NCI-H128 (cell line): ENCODE data around the gene COX11.

ENCODE experiments used
- DNase-seq: peaks from one replicate; lab custom pipeline; 2025; ENCODE audit not compliant: unreplicated experiment; lab: John Stamatoyannopoulos, UW

Gene COX11

GRCh38 chr17:54967621-54968261 lies 713 bp downstream of the COX11 start:
- DNase-seq: no peak

- DNase-seq: no peak
Observed at GRCh38 chr17:54956791-54957190, 11.7 kb downstream of the COX11 start.

GRCh38 chr17:54951286-54951685 lies 17.2 kb downstream of the COX11 start:
- no peak for DNase-seq

DNA sequence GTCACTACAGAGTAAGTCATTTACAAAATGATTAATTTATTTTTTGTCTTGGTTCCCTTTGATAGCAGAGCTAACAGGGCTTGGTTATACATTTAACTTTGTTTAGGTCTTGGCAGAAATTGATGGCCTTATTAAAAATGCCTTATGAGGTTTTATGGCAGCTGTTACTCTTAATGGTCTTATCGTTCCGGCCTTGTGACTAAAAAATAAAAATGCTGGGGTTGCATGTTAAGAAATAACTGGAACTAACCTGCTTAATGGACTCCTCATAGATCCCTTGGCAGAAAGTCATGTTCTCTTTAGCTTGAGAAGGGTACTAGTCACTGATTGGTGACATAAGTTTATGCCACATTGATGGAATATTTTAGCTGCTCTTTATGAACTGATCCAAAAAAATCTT lies 18.3 kb downstream of the COX11 start:
- no peak for DNase-seq

- no peak for DNase-seq
Observed at GRCh38 chr17:54948380-54948779, 20.1 kb downstream of the COX11 start.

GRCh38 chr17:54947396-54947795 lies 21.1 kb downstream of the COX11 start:
- DNase-seq: no peak

DNA sequence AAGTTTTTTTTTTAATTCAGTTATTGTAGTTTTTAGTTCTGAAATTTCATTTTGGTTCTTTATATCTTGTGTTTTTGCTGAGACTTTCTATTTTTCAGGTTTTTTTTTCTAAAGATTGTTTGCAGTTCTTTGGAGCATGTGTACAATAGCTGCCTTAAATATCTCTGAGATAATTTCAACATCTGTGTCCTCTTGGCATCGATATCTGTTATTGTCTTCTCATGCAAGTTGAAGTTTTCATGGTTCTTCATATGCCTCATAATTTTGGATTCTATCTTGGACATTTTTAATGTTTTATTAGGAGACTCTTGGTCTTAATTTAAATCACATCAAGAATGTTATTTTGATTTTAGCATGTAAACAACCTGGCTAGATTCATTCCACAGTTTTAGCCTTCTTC lies 22.8 kb downstream of the COX11 start:
- no peak for DNase-seq

GRCh38 chr17:54945231-54945630 lies 23.2 kb downstream of the COX11 start:
- DNase-seq: no peak

- DNase-seq: no peak
Observed at GRCh38 chr17:54944796-54945195, 23.7 kb downstream of the COX11 start.

GRCh38 chr17:54941285-54941684 lies 27.2 kb downstream of the COX11 start:
- no peak for DNase-seq

- DNase-seq: no peak
Observed at GRCh38 chr17:54937426-54937825, 31.0 kb downstream of the COX11 start.

- no peak for DNase-seq
Observed at GRCh38 chr17:54937018-54937417, 31.4 kb downstream of the COX11 start.

DNA sequence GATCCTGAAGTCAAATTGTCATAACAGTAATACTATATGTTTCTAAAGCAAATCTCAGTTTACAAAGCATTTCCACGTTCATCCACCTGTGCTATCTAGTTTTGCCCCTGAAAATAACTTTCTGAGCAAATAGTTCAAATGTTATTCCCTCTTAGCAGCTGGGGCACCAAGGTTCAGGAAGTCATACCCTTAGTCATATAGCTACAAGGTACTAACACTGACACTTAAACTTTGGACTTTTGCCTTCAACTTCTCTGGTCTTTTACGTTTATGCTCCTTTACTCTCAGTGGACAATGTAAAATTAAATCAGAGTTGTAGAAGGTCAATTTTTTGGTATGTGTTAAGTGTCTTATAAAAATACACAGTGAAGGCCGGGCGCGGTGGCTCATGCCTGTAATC lies 33.0 kb downstream of the COX11 start:
- DNase-seq: no peak

DNA sequence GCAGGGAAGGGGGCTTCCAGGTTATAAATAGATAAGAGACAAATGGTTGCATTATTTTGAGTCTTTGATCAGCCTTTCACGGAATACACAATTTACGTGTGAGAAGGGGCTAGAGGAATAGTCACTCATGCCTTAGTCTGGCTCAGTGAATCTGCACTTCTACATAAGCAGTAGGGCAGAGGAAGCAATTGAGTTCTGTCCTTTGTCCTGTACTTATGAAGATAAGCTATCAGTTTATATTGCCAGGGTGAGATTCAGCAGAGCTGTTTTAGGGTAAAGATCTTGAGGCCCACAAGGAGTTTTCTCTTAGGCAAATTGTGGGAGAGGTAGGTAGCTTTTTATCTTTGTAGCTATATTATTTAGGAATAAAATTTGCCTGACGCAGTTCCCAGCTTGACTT lies 34.5 kb downstream of the COX11 start:
- DNase-seq: no peak

DNA sequence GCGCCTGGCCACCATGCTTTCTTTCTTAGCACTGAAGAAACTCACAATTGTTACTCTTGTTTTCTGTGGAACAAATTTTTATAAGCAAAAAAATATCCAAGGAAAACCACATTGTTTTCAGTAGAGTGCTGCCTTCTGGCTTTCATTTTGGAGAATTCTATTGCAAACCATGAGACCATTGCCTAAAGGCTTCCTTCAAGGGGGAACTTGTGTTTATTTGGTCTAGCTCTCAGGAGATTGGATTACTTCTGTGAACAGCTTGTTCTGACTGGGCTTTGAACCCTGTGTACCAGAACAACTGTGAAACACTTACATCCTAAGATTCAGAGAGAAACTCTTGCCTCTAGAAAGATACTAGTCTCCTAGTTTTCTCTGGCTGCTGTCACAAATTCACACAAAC lies 35.7 kb downstream of the COX11 start:
- no peak for DNase-seq

DNA sequence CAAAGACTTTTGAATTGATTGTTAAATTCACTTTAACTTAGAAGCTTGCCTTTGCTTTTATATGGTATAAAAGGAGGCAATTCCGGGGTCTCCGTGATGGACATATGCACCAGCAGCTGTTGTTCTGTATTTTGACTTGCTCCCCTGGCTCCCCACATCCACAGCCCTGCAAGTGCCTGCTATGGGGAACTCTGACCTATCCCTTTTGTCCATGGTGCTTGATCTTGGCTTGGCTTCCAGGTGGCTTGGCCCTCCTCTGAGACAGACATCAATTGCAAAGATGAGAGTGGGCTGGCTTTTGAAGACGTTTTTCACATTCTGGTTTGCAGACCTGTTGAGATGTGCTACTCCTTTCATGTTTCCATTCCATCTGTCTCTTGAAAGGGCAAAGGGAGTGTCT lies 40.9 kb downstream of the COX11 start:
- DNase-seq: no peak

GRCh38 chr17:54924405-54924804 lies 44.0 kb downstream of the COX11 start:
- no peak for DNase-seq

- DNase-seq: no peak
Observed at GRCh38 chr17:54920819-54921218, 47.6 kb downstream of the COX11 start.

GRCh38 chr17:54919425-54919824 lies 49.0 kb downstream of the COX11 start:
- DNase-seq: no peak

DNA sequence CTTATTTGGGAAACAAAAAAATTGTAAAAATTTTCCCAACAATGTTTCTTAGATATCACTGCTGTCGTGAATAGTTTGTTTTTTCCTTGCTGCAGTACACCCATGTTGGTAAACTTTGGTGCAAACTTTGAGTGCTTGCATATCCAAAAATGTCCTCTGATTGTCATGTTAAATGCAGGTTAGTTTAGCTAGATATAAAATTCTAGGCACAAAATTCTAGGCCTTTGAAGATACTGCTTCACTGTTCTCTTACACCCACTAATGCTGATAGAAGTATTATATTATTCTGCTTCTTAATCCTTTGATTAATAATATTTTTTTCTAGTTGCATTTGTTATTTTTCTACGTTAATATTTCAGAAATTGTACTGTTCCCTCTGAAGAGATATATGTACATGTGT lies 51.7 kb downstream of the COX11 start:
- DNase-seq: no peak
